Spleen (tissue), 7 donors: ENCODE results near the gene POLQ.

Source experiments
- CTCF ChIP-seq, 11 experiments: fragments of 200-600 bp in 7 of 11; fragments of 450-650 bp in 4 of 11; sonication (generic) in 4 of 11; IDR thresholded peaks in 8 of 11; conservative IDR thresholded peaks in 3 of 11; 1 replicate in 7 of 11; 2 replicates in 4 of 11; pipeline versions ENCODE4 v1.4.0 to v1.8.0; 2016 to 2021; ENCODE audit warnings: antibody characterized with exemption in 11 of 11, inconsistent platforms in 4 of 11, mild to moderate bottlenecking in 1 of 11
- POLR2A ChIP-seq, 3 donors: fragments of 450-650 bp; IDR thresholded peaks; one replicate each; pipeline ENCODE4 v1.5.1; 2017; ENCODE audit warnings: antibody characterized with exemption in 3 of 3, mild to moderate bottlenecking in 1 of 3
- POLR2AphosphoS5 ChIP-seq, 3 donors: sonication (generic); formaldehyde crosslinking; IDR thresholded peaks; one replicate each; pipeline ENCODE4 v1.5.1; 2017; ENCODE audit warnings: antibody characterized with exemption in 3 of 3
- donor health status: DM: no; HTN: no; CAD: no; lungs with moderate emphysema.
- donor health status: DM: no; HTN: no; CAD: no.
- donor health status: DM: no; HTN: no; CAD: no.

GRCh38 chr3:121552797-121553196 lies 7.0 kb upstream of the POLQ start:
- TF ChIP-seq CTCF (IDR thresholded peaks at IDR 0.05 in 8 of 11, conservative IDR thresholded peaks at IDR 0.05 in 3 of 11) (no peak), POLR2A (IDR thresholded peaks at IDR 0.05) (no peak), POLR2AphosphoS5 (IDR thresholded peaks at IDR 0.05) (no peak)
